PC-3 (cell line): ENCODE measurements around the gene MOB4. TPM values are rescaled to one million over a fixed set of nuclear protein-coding genes. Genes with fewer than 3 reads are reported as not detected.

ENCODE experiments used
- ATAC-seq: fragments of 200-7000 bp; cut with Tn5 transposase; 2 replicates; pipeline ENCODE4 v1.9.1; 2020; ENCODE audit warnings: mild to moderate bottlenecking, moderate library complexity
- BruUV-seq: library from RNA; stranded (reverse); fragments of 400-500 nt; replicated peaks from 2 replicates; lab custom pipeline; 2021; lab: Mats Ljungman, UMichigan
- CTCF ChIA-PET: fragments of 300-600 bp; sonication (Branson Sonifier 250); formaldehyde crosslinking; loops from one replicate; lab custom pipeline; 2022; ENCODE audit warnings: antibody characterized with exemption; lab: Charles Lee
- POLR2A ChIA-PET: fragments of 300-600 bp; sonication (Branson Sonifier 250); formaldehyde crosslinking; loops from one replicate; lab custom pipeline; 2022; ENCODE audit warnings: antibody characterized with exemption; ENCODE audit not compliant: unreplicated experiment; lab: Charles Lee
- DNase-seq: peaks from one replicate; pipeline ENCODE4 v3.0.0-alpha.2; 2015
- H2AFZ ChIP-seq: fragments of 300-600 bp; sonication (generic); 2 replicates; pipeline ENCODE4 v1.6.0; 2016; ENCODE audit warnings: antibody characterized with exemption, low read length
- H3F3A ChIP-seq: fragments of 300-600 bp; sonication (generic); one replicate; pipeline ENCODE4 v1.6.0; 2017; ENCODE audit warnings: antibody characterized with exemption, low read length, control low read depth, mild to moderate bottlenecking; ENCODE audit not compliant: unreplicated experiment
- H3K27ac ChIP-seq: fragments of 300-600 bp; sonication (generic); 2 replicates; pipeline ENCODE4 v1.5.1; 2016; ENCODE audit warnings: mild to moderate bottlenecking, low read length
- H3K27me3 ChIP-seq: fragments of 300-600 bp; sonication (generic); 2 replicates; pipeline ENCODE4 v1.6.1; 2016; ENCODE audit warnings: low read length, mixed read lengths
- H3K36me3 ChIP-seq: fragments of 300-600 bp; sonication (generic); 2 replicates; pipeline ENCODE4 v1.6.1; 2016; ENCODE audit warnings: low read depth, mixed run types, low read length, mixed read lengths
- H3K4me1 ChIP-seq: fragments of 300-600 bp; sonication (generic); 2 replicates; pipeline ENCODE4 v1.5.1; 2016; ENCODE audit warnings: low read length; ENCODE audit not compliant: insufficient read depth
- H3K4me2 ChIP-seq: fragments of 300-600 bp; sonication (generic); 2 replicates; pipeline ENCODE4 v1.6.0; 2016; ENCODE audit warnings: low read length
- H3K4me3 ChIP-seq: fragments of 300-600 bp; sonication (generic); 2 replicates; pipeline ENCODE4 v1.5.1; 2016; ENCODE audit warnings: mild to moderate bottlenecking, low read length, mixed read lengths
- H3K79me2 ChIP-seq: fragments of 300-600 bp; sonication (generic); 2 replicates; pipeline ENCODE4 v1.6.1; 2017; ENCODE audit warnings: low read length, mixed read lengths
- H3K9ac ChIP-seq: fragments of 300-600 bp; sonication (generic); 2 replicates; pipeline ENCODE4 v1.6.0; 2016; ENCODE audit warnings: mild to moderate bottlenecking, low read length
- H3K9me2 ChIP-seq: fragments of 300-600 bp; sonication (generic); replicated peaks from 2 replicates; pipeline ENCODE4 v1.6.1; 2016; ENCODE audit warnings: mixed run types, low read length, mixed read lengths
- H3K9me3 ChIP-seq: fragments of 300-600 bp; sonication (generic); 2 replicates; pipeline ENCODE4 v1.6.1; 2016; ENCODE audit warnings: low read length, mixed read lengths
- H4K20me1 ChIP-seq: fragments of 300-600 bp; sonication (generic); 2 replicates; pipeline ENCODE4 v1.6.1; 2016; ENCODE audit warnings: low read length, mixed read lengths
- CTCF ChIP-seq: fragments of 300-600 bp; sonication (generic); conservative IDR thresholded peaks from 2 replicates; pipeline ENCODE4 v1.5.1; 2017; ENCODE audit warnings: antibody characterized with exemption, low read depth, mild to moderate bottlenecking, low read length
- EZH2 ChIP-seq: fragments of 300-600 bp; sonication (generic); IDR thresholded peaks from one replicate; pipeline ENCODE4 v1.6.1; 2017; ENCODE audit warnings: antibody characterized with exemption, mild to moderate bottlenecking, low read length; ENCODE audit not compliant: unreplicated experiment
- EZH2phosphoT487 ChIP-seq: fragments of 300-600 bp; sonication (generic); IDR thresholded peaks from 2 replicates; pipeline ENCODE4 v1.6.1; 2018; ENCODE audit warnings: mild to moderate bottlenecking, antibody characterized with exemption, low read length, borderline replicate concordance
- intact Hi-C: fragments of 100-400 bp; cut with micrococcal nuclease; formaldehyde crosslinking; loops from 2 replicates; pipeline ENCODE4 v1.9.0; 2023
- total RNA-seq: library from RNA; depleted of rRNA; stranded (reverse); fragments of >200 nt; gene quantifications from 2 replicates; pipeline ENCODE4 v1.2.3, GENCODE V29; 2014

The MOB4 gene
- total RNA-seq, 1 experiment from 2014 or later = 24.9 TPM

- BruUV-seq = no TSS peak
- peak; percentile 53 for ATAC-seq
These were observed 55.9 kb downstream of the MOB4 start for GRCh38 chr2:197571627-197572271.

GRCh38 chr2:197573608-197574007 is 57.7 kb downstream of the MOB4 start:
- Histone ChIP-seq H3K9me3 (0 out of 2 replicates have a peak, but pooled peaks cover 7% of the 10 kb centered on the region), H3K36me3 (no peaks in the 10 kb centered on the region; the same call in 1 of the 2 replicates), H3F3A (peaks cover 6% of the 10 kb centered on the region), H3K4me3 (no peak overlapping the region), H3K4me2 (no peak overlapping the region), H4K20me1 (no peaks in the 10 kb centered on the region), H3K27ac (no peak overlapping the region), H3K4me1 (peaks cover 22% of the 10 kb centered on the region), H2AFZ (no peak overlapping the region), H3K9me2 (no peaks in the 10 kb centered on the region), H3K9ac (no peak overlapping the region), H3K79me2 (no peaks in the 10 kb centered on the region), H3K27me3 (no peaks in the 10 kb centered on the region)
- DNase-seq = no peak
- POLR2A ChIA-PET = no interaction called here
- CTCF ChIA-PET = no interaction called here
- TF ChIP-seq CTCF (no peak), EZH2 (no peak), EZH2phosphoT487 (no peak)
- no TSS peak for BruUV-seq
- intact Hi-C loops = no loop called here
- no peak for ATAC-seq

More at GRCh38 chr2:197571627-197572271, 55.9 kb downstream of the MOB4 start:
- ChIA-PET POLR2A (no interaction called here), CTCF (interaction anchor here (0.9 kb wide), 1 partner anchor 28 kb away, joined by 4 read pairs; no protein-coding TSS in a partner anchor)
- no peak for TF ChIP-seq CTCF
- no peak for TF ChIP-seq EZH2
- TF ChIP-seq EZH2phosphoT487 = no peak
- H3K36me3 ChIP-seq = no peaks in the 10 kb centered on the region; the same call in 1 of the 2 replicates
- H3K9ac ChIP-seq = no peak overlapping the region
- DNase-seq = peak; percentile 39
- intact Hi-C loops = no loop called here
- H3K4me1 ChIP-seq = peaks cover 17% of the 10 kb centered on the region
- 0 out of 2 replicates have a peak, but pooled peaks cover 7% of the 10 kb centered on the region for H3K9me3 ChIP-seq
- no peaks in the 10 kb centered on the region for H3K79me2 ChIP-seq
- H3K4me2 ChIP-seq = no peak overlapping the region
- peaks cover 6% of the 10 kb centered on the region for H3F3A ChIP-seq
- no peaks in the 10 kb centered on the region for H4K20me1 ChIP-seq
- no peak overlapping the region for H3K27ac ChIP-seq
- H3K9me2 ChIP-seq = no peaks in the 10 kb centered on the region
- no peaks in the 10 kb centered on the region for H3K27me3 ChIP-seq
- no peak overlapping the region for H2AFZ ChIP-seq
- no peak overlapping the region for H3K4me3 ChIP-seq
